ENCODE measurements around the gene TMEM145.
A peak's percentile ranks its signal among the peaks of the same experiment; 100 is the strongest.

TMEM145 gene

DNA sequence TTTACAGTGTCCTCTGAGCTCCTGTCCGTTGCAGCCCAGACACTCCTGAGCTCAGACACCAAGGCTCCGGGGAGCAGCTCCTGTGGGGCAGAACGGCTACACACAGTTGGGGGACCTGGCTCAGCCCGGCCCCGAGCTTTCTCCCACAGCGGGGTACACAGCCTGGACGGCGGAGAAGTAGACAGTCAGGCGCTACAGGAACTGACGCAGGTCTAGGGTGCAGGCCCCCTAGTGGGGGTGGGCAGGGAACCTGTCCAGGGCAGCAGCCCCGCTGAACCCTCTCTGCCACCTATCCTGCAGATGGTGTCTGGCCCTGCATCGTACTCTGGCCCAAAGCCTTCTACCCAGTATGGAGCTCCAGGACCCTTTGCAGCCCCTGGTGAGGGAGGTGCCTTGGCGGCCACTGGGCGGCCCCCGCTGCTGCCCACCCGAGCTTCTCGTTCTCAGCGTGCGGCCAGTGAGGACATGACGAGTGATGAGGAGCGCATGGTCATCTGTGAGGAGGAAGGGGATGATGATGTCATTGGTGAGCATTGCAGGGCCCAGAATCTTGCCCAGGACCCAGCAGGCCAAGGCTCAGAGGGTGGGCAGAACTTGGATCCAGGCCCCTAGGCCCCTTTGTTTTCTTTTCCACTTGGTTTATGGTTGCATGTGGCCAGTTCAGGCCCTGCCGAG lies 24.1 kb upstream of the TMEM145 start:
- DNase-seq (ENCODE audit: low read depth, low spot score), result no peak

DNA sequence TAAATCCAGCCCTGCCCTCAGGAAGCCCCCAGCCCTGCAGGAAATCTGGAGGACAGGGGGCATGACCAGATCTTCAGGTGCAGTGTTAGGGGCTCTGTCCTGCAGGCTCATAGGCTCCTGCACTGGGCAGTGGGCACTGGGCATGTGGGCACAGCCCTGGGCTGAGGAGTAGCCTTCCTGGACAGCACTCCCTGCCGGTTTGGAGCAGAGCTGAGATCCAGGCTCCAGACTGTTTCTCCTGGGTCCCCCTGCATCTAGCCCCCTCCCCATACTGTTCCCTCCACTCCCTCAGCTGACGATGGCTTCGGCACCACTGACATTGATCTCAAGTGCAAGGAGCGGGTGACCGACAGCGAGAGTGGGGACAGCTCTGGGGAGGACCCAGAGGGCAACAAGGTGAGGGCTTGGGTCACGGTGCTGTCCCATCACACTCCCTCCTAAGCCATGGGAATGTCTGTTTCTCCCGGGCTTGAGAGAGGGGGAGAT lies 23.5 kb upstream of the TMEM145 start:
- DNase-seq (ENCODE audit: low read depth, low spot score), result no peak

DNA sequence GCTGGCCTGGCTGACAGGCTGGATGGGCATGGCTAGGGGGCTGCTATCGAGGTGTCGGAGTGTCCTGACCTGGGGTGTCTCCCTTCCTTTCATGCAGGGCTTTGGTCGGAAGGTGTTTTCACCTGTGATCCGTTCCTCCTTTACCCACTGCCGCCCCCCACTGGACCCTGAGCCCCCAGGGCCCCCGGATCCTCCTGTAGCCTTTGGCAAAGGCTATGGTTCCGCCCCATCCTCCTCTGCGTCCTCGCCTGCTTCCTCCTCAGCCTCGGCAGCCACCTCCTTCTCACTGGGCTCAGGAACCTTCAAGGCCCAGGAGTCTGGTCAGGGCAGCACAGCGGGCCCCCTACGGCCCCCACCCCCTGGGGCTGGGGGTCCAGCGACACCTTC lies 23.0 kb upstream of the TMEM145 start:
- no peak for DNase-seq (ENCODE audit: low read depth, low spot score)

DNA sequence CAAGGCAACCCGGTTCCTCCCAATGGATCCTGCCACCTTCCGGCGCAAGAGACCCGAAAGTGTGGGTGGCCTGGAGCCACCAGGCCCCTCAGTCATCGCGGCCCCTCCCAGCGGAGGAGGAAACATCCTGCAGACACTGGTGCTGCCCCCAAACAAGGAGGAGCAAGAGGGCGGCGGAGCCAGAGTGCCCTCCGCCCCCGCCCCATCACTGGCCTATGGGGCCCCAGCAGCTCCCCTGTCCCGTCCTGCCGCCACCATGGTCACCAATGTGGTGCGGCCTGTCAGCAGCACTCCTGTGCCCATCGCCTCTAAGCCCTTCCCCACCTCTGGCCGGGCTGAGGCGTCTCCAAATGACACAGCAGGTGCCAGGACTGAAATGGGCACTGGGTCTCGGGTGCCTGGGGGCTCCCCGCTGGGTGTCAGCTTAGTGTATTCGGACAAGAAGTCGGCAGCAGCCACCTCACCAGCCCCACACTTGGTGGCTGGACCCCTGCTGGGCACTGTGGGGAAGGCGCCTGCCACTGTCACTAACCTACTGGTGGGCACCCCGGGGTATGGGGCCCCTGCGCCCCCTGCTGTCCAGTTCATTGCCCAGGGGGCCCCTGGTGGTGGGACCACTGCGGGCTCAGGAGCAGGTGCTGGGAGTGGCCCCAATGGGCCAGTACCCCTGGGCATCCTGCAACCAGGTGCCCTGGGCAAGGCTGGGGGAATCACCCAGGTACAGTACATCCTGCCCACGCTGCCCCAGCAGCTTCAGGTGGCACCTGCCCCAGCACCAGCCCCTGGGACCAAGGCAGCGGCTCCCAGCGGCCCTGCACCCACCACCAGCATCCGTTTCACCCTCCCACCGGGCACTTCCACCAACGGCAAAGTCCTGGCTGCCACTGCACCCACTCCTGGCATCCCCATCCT lies 22.3 kb upstream of the TMEM145 start:
- DNase-seq (ENCODE audit: low read depth, low spot score), result peak; percentile 37

DNA sequence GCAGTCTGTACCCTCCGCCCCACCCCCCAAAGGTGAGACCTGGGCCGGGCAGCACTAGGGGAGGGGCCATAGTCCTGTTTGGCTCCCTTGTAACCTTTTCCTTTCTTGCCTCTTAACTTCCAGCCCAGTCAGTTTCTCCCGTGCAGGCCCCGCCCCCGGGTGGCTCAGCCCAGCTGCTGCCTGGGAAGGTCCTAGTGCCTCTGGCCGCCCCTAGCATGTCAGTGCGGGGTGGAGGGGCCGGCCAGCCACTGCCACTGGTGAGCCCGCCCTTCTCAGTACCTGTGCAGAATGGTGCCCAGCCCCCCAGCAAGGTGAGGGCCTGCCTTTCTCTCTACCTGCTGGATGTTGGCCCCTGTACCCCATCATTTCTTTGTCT lies 21.7 kb upstream of the TMEM145 start:
- no peak for DNase-seq (ENCODE audit: low read depth, low spot score)

DNA sequence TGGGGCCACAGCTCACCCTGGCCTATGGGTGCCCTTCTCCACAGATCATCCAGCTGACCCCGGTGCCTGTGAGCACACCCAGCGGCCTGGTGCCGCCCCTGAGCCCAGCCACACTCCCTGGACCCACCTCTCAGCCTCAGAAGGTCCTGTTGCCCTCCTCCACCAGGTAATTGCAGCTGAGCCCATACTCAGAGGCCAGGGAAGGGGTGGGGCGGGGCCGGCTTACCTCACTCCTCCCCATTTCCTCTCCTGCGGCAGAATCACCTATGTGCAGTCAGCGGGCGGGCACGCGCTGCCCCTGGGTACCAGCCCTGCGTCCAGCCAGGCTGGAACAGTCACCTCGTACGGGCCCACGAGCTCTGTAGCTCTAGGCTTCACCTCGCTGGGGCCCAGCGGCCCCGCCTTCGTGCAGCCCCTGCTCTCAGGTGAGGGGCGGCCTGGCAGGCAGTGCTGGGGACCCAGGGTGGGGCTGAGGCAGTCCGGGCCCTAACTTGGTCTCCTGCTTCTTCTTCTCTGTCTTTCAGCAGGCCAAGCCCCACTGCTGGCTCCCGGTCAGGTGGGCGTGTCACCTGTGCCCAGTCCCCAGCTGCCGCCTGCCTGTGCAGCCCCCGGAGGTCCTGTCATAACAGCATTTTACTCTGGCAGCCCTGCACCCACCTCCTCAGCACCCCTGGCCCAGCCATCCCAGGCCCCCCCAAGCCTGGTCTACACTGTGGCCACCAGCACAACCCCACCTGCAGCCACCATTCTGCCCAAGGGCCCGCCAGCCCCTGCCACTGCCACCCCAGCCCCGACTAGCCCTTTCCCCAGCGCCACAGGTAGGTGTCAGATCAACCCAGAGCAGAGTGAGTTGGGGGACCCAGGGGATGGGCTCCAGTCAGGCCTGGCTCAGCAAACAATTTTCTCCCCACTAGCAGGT lies 20.8 kb upstream of the TMEM145 start:
- no peak for DNase-seq (ENCODE audit: low read depth, low spot score)

DNA sequence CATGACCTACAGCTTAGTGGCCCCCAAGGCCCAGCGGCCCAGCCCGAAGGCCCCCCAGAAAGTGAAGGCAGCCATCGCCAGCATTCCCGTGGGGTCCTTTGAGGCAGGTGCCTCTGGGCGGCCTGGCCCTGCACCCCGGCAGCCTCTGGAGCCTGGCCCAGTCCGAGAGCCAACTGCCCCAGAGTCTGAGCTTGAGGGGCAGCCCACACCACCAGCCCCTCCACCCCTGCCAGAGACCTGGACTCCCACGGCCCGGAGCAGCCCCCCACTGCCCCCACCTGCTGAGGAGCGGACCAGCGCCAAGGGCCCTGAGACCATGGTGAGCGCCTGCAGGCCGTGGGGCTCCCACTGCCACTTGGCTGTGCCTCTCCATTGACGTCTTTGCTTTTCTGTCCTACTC lies 20.1 kb upstream of the TMEM145 start:
- DNase-seq (ENCODE audit: low read depth, low spot score), result no peak

DNA sequence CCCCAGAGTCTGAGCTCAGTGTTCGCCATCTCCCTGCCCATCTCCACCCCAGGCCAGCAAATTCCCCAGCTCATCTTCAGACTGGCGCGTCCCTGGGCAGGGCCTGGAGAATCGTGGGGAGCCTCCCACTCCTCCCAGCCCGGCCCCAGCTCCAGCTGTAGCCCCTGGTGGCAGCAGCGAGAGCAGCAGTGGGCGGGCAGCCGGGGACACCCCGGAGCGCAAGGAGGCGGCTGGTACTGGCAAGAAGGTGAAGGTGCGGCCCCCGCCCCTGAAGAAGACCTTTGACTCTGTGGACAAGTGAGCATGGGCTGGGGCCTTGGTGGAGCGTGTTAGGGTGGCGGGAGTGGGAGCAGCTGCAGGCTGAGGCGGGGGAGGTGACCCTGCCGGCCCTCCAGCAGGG lies 19.6 kb upstream of the TMEM145 start:
- no peak for DNase-seq (ENCODE audit: low read depth, low spot score)

DNA sequence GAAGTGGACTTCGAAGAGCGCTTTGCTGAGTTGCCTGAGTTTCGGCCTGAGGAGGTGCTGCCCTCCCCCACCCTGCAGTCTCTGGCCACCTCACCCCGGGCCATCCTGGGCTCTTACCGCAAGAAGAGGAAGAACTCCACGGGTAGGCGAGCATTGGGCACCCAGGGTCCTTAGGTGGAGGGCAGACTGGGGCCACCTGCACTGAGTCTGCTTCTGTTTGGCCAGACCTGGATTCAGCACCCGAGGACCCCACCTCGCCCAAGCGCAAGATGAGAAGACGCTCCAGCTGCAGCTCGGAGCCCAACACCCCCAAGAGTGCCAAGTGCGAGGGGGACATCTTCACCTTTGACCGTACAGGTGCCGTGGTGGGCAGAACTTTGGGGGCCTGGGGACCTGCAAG lies 19.2 kb upstream of the TMEM145 start:
- DNase-seq (ENCODE audit: low read depth, low spot score), result no peak

DNA sequence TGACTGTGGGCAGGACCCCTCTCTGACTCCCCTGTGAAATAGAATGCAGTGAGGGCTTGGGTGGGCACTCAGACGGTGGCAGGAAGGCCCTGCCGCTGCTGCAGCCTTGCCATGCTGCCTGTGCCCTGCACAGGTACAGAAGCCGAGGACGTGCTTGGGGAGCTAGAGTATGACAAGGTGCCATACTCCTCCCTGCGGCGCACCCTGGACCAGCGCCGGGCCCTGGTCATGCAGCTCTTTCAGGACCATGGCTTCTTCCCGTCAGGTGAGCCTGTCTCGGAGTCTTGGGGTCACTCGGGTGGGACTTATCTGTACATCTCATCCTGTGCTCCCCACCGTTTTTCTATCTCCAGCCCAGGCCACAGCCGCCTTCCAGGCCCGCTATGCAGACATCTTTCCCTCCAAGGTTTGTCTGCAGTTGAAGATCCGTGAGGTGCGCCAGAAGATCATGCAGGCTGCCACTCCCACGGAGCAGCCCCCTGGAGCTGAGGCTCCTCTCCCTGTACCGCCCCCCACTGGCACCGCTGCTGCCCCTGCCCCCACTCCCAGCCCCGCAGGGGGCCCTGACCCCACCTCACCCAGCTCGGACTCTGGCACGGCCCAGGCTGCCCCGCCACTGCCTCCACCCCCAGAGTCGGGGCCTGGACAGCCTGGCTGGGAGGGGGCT lies 18.5 kb upstream of the TMEM145 start:
- DNase-seq (ENCODE audit: low read depth, low spot score), result no peak

DNA sequence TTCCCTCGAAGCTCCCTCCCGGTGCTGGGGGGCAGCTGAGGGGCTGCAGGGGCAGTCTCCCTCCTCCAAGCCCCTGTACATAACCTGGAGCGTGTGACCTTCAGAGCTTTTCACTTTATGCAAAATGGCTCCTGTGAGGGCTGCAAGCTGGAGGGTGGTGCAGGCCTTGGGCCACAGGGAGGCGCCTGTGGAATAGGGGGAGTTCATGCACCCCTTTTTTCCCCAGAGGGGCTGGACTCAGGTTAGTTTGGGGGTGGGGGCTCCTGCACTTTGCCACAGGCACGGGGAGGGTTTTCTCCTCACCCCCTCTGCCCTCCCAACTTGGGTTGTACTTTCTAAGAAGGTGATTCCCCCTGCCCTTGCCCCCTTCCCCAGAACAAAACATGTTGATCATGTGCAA lies 17.8 kb upstream of the TMEM145 start:
- DNase-seq (ENCODE audit: low read depth, low spot score), result no peak

DNA sequence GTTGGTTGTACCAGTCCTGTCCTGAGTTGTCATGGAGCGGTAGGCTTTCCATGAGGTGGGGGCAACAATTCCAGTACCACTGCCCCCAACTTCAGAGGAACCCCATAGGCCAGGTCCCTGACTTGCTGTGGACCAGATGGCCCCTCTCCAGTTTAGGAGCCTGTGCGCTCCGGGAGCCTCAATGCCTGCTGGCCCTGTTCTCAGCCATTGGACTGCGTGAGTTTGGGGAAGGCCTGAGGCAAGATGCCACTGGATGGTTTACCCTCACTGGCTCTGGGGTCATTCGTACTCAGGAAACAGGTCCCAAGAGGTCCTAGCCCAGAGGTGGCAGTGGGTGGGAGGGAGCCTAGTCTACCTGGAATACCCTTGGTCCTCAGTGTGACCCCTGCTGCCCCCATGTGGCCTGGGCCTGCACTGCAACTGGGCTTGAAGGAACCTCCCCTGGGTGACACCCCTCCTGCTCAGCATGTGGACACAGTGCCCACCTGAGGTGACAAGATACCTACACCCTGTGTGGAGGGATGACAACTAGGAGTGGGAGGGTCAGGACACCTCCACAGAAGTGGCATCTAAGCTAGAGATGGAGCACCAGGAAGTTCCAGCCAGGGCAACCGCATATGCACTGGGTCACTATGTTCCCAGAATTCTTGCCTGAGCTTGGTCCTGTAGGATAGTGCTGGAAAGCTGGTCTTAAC lies 17.1 kb upstream of the TMEM145 start:
- peak; percentile 83 for DNase-seq (ENCODE audit: low read depth, low spot score)

DNA sequence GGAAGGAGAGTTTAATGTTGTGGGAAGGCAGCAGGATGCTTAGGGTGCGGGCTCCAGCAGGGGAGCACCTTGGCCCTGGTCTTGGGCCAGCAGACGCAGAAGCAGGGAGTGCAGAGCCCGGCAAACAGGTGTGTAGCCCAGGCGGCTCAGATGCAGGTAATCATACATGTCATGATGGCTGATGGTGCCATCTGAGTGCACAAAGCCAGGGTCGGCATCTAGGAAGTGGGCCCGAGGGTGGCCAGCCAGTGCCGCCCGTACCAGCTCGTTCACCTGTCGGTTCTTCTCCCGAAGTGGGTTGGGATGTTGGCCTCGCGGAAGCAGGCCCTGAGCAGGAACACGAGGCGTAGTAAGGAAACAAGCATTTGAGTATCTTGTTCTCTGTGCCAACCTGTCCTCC lies 16.1 kb upstream of the TMEM145 start:
- DNase-seq (ENCODE audit: low read depth, low spot score), result no peak

DNA sequence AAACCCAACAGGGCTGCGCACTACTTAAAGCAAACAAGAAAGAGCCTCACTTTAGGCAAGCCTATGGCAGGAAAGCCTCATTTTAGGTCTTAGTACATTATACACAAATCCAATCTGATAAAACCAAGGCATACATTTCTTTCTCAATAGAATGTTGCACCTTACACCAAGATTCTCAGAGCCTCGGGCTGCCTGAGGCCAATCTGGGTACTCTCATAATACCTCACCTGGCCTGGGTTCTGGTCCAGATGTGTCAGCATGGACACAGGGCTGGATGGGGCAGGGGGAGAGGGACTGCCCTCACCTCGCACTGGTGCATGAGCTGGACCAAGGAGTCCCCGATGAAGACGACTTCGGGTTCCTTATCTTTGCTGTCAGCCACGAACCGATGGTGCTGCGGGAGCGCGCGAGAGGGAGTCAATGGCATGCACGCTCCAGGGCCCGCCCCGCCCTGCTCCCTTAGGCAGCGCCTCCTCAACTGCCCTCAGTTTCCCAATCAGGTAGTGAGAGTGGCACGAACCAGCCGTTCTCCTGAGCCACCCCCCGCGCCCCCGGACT lies 11.4 kb upstream of the TMEM145 start, which contains the start of gene PRR19:
TSS of gene PRR19 (plus strand) at position 487 of the 558 bp plus-strand sequence. CDS start 7,453 bp downstream, outside the sequence.
- no peak for DNase-seq (ENCODE audit: low read depth, low spot score)

DNA sequence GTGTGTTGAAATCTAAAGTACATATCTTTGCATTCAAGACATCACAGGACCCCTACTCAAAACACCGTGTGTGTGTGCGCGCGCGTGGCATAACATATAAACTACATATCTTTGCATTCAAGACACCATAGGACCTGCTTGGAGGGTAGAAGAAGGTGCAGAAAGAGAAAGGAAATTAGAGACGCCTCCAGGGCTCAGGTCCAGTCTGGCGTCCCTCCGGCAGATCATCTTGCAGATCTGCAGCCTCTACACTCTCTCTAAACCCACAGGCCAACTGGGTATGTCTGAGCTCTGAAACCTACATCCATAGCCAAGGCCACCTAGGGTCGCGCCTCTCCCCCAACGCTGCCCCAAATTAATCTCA lies 10.0 kb upstream of the TMEM145 start:
- DNase-seq (ENCODE audit: low read depth, low spot score), result no peak

DNA sequence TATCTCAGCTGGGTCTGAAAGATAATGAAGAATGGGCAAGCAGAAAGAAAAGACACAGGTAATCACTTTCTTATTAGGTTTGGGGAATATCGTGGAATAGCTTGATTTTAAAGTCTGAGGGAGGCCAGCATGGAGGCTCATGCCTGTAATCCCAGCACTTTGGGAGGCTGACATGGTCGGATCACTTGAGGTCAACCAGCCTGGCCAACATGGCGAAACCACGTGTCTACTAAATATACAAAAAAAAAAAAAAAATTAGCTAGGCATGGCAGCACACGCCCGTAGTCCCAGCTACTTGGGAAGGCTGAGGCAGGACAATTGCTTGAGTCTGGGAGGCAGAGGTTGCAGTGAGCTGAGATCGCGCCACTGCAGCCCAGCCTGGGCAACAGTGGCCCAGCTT lies 9.2 kb upstream of the TMEM145 start:
- DNase-seq (ENCODE audit: low read depth, low spot score), result no peak

DNA sequence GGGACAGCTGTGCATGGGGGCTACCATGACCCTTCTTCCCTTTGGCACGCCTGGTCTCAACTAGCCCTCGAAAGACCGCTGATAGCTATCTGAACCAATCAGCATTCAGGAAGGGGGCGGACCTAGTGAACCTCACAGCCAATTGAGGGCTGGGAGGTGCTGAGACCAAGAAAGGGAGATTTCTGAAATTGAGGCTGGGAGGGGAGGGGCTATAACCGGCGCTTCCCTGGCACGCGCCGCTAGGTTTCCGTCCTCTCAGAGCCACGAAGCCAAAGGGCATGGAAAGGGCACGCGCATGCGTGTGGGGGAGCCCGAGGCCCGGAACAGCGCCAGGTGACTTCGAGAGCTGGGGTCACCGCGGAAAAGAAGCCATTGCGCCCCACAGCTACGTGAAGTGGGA lies 6.5 kb upstream of the TMEM145 start:
- no peak for DNase-seq (ENCODE audit: low read depth, low spot score)

DNA sequence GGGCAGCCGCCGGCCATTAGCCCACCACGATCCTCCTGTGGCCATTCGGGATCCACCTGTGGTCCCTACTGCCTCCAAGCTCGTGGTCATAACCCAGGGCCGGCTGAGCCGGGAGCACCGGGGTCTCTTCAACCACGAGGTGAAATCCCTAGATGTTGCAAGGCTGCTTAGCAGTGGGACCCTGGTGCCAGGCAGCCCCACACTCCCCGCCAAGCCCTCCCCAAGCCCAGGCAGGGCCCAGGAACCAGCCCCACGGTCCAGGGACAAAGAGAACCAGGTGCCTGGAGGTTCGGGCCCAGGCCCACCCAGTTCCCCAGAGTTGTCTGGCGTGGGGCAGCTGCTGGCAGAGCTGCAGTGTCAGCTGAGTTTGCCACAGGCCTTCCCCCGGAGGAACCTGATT lies 3.4 kb upstream of the TMEM145 start:
- no peak for DNase-seq (ENCODE audit: low read depth, low spot score)

DNA sequence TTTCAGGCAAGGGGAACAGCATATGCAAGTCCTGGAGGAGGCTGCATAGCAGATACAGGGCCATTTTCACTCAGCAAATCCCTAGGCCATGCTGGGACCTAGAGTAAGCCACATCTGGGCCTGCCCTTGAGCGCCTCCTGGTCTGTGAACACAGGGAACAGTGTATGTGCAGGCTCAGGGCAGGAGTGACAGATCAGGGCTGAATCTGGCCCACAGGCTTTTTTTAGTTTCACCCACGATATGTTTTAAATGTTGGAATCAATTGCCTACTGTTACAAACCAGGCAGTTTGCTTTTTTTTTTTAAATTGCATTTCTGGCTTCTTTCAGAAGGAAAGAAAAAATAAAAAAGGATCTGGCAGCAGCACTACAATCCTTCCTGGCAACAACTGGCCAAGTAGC lies 1.5 kb upstream of the TMEM145 start:
- DNase-seq (ENCODE audit: low read depth, low spot score), result no peak

DNA sequence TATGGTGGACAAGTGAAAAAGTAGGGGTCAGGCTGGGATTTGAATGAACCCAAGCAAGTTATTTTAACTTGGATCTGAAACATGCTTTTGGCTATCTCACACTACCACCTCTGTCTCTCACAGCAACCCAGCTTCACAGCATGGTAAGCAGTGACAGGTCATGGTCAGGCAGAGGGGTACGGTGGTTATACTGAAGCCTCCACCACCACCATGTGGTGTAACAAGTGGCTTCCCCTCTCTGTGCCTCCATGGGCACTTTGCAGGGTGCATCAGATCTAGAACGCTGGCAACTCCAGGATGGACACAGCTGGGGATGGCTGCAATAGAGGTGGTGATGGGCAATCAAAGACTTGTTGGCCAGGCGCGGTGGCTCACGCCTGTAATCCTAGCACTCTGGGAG lies 739 bp upstream of the TMEM145 start:
- no peak for DNase-seq (ENCODE audit: low read depth, low spot score)
